Tibial artery (tissue), 4 donors: ENCODE measurements around the gene RTCA.
"Not testable (repeated sequence)": the region's sequence is repeated elsewhere in the genome, so short reads cannot be mapped to it uniquely, and the experiment has no call there.

Experiments used
- DNase-seq, 2 donors: peaks; one replicate each; pipeline ENCODE4 v3.0.0-alpha.2; 2019
- H3K27ac ChIP-seq, 2 donors: fragments of 200-600 bp; sonication (generic) in 1 of 2; 1 replicate in 1 of 2; 2 replicates in 1 of 2; pipeline ENCODE4 v1.5.1; 2018 to 2019; ENCODE audit warnings: mild to moderate bottlenecking in 1 of 2
- H3K27me3 ChIP-seq, 2 donors: fragments of 200-600 bp; sonication (generic) in 1 of 2; one replicate each; pipeline versions ENCODE4 v1.5.1 to v1.6.0; 2016 to 2019
- H3K36me3 ChIP-seq, 3 donors: fragments of 200-600 bp; sonication (generic) in 2 of 3; one replicate each; pipeline ENCODE4 v1.5.1; 2016 to 2019; ENCODE audit warnings: mild to moderate bottlenecking in 2 of 3
- H3K4me1 ChIP-seq, 4 donors: fragments of 200-600 bp; sonication (generic) in 2 of 4; 1 replicate in 3 of 4; 2 replicates in 1 of 4; pipeline ENCODE4 v1.5.1; 2016 to 2019
- H3K4me3 ChIP-seq, 2 donors: fragments of 200-600 bp; sonication (generic) in 1 of 2; 1 replicate in 1 of 2; 2 replicates in 1 of 2; pipeline ENCODE4 v1.5.1; 2018 to 2019; ENCODE audit warnings: mild to moderate bottlenecking in 2 of 2
- H3K9me3 ChIP-seq, 3 donors: fragments of 200-600 bp; sonication (generic) in 1 of 3; one replicate each; pipeline ENCODE4 v1.5.1; 2016 to 2019
- CTCF ChIP-seq, 2 experiments: fragments of 200-600 bp in 1 of 2; fragments of 450-650 bp in 1 of 2; IDR thresholded peaks; one replicate each; pipeline ENCODE4 v1.5.1; 2017 to 2019; ENCODE audit warnings: antibody characterized with exemption in 2 of 2, mild to moderate bottlenecking in 1 of 2, moderate library complexity in 1 of 2
- intact Hi-C: fragments of 100-400 bp; cut with DNase I; formaldehyde crosslinking; loops from one replicate; pipeline ENCODE4 v1.15.0; 2023; ENCODE audit warnings: low total_unique reads

The RTCA gene

GRCh38 chr1:100229681-100230443, 36.2 kb upstream of the RTCA start:
- H3K36me3 ChIP-seq, result peaks cover 33 to 55% (median 41%) of the 10 kb centered on the region in 3 donors

GRCh38 chr1:100230765-100231164, 35.3 kb upstream of the RTCA start:
- Histone ChIP-seq H3K36me3 (peaks cover 33 to 62% (median 46%) of the 10 kb centered on the region in 3 donors), H3K4me1 (no peaks in the 10 kb centered on the region), H3K27ac (no peak overlapping the region), H3K4me3 (no peak overlapping the region), H3K9me3 (no peaks in the 10 kb centered on the region), H3K27me3 (no peaks in the 10 kb centered on the region)
- DNase-seq, result no peak
- no peak for TF ChIP-seq CTCF (IDR thresholded peaks at IDR 0.05)
- intact Hi-C loops, result no loop called here

More at GRCh38 chr1:100229681-100230443, 36.2 kb upstream of the RTCA start:
- no peak for DNase-seq
- intact Hi-C loops, result loop anchor here (10.0 kb wide), 1 partner anchor 85 kb away; no protein-coding TSS in a partner anchor
- no peaks in the 10 kb centered on the region for H3K27me3 ChIP-seq
- H3K9me3 ChIP-seq, result no peaks in the 10 kb centered on the region
- no peak for TF ChIP-seq CTCF (IDR thresholded peaks at IDR 0.05)
- no peak overlapping the region for H3K27ac ChIP-seq
- H3K4me1 ChIP-seq, result no peaks in the 10 kb centered on the region
- H3K4me3 ChIP-seq, result no peak overlapping the region

- DNase-seq, result no peak
- Histone ChIP-seq H3K27ac (no peak overlapping the region), H3K36me3 (peaks cover 30 to 71% (median 55%) of the 10 kb centered on the region in 3 donors), H3K4me1 (no peaks in the 10 kb centered on the region), H3K27me3 (no peaks in the 10 kb centered on the region), H3K9me3 (no peaks in the 10 kb centered on the region), H3K4me3 (no peak overlapping the region)
- TF ChIP-seq CTCF (IDR thresholded peaks at IDR 0.05), result no peak
- intact Hi-C loops, result no loop called here
Measured at GRCh38 chr1:100231721-100232120, 34.3 kb upstream of the RTCA start.

- H3K36me3 ChIP-seq, result peaks cover 26 to 71% (median 58%) of the 10 kb centered on the region in 3 donors
- no peak for TF ChIP-seq CTCF (IDR thresholded peaks at IDR 0.05)
- no peak for DNase-seq
Measured at GRCh38 chr1:100232156-100232555, 33.9 kb upstream of the RTCA start.

GRCh38 chr1:100233566-100233965, 32.5 kb upstream of the RTCA start:
- not testable (repeated sequence) for H3K4me3 ChIP-seq, H3K9me3 ChIP-seq

More at GRCh38 chr1:100232156-100232555, 33.9 kb upstream of the RTCA start:
- intact Hi-C loops, result no loop called here
- no peaks in the 10 kb centered on the region for H3K4me1 ChIP-seq
- H3K27me3 ChIP-seq, result no peaks in the 10 kb centered on the region
- H3K9me3 ChIP-seq, result no peaks in the 10 kb centered on the region
- no peak overlapping the region for H3K4me3 ChIP-seq
- H3K27ac ChIP-seq, result no peak overlapping the region

GRCh38 chr1:100234432-100234831, 31.6 kb upstream of the RTCA start:
- Histone ChIP-seq H3K27me3 (no peaks in the 10 kb centered on the region), H3K4me3 (no peak overlapping the region), H3K4me1 (no peaks in the 10 kb centered on the region), H3K36me3 (peaks cover 20 to 74% (median 62%) of the 10 kb centered on the region in 3 donors), H3K27ac (no peak overlapping the region), H3K9me3 (no peaks in the 10 kb centered on the region)
- DNase-seq, result no peak
- no peak for TF ChIP-seq CTCF (IDR thresholded peaks at IDR 0.05)
- intact Hi-C loops, result no loop called here

More at GRCh38 chr1:100233566-100233965, 32.5 kb upstream of the RTCA start:
- DNase-seq, H3K4me1 ChIP-seq, H3K27me3 ChIP-seq, intact Hi-C loops, H3K27ac ChIP-seq: not testable (repeated sequence)
- peaks cover 19 to 70% (median 57%) of the 10 kb centered on the region in 3 donors for H3K36me3 ChIP-seq
